Measurements from ENCODE around the gene PNPO.
A peak's percentile ranks its signal among the peaks of the same experiment; 100 is the strongest.
"Not testable (repeated sequence)": the region's sequence is repeated elsewhere in the genome, so short reads cannot be mapped to it uniquely, and the experiment has no call there.

Gene PNPO

GRCh38 chr17:47913050-47913449, 28.3 kb upstream of the PNPO start:
- H3K4me3 Mint-ChIP-seq, result no peak overlapping the region
- no peak overlapping the region for H3K27ac Mint-ChIP-seq
- no peaks in the 10 kb centered on the region for H3K9me3 Mint-ChIP-seq
- peaks cover 7% of the 10 kb centered on the region for H3K4me1 Mint-ChIP-seq
- no peak for ATAC-seq
- peaks cover 33% of the 10 kb centered on the region for H3K36me3 Mint-ChIP-seq
- H3K27me3 Mint-ChIP-seq, result no peaks in the 10 kb centered on the region

DNA sequence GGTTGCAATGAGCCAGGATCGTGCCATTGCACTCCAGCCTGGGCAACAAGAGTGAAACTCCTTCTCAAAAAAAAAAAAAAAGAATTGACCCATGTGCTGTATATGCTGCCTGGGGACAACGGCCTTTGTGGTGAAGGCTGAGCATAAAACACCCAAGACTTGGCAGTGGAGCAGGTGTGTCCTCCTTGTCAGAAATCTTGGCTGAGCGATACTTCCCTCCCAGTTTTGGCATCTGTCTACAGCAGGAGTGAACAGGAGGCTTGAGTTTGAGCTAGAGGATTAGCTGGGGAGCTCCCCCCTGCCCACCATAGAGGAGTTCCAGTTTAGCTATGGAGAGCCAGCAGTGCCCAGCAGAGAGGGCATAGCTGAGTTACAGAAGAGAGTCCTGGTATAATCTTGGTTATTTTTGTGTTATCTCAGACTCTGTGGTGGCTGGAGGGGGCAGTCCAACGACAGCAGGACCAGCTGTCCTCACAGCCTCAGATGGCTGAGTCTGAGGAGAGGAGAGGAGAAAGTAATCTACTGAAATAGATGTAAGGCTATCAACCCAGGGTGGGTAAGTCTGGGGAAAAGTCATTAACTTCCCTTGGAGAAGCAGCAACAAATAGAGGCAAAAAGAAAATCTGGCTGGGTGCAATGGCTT, 26.9 kb upstream of the PNPO start:
- no peak overlapping the region for H3K4me3 Mint-ChIP-seq
- peaks cover 6% of the 10 kb centered on the region for H3K4me1 Mint-ChIP-seq
- no peaks in the 10 kb centered on the region for H3K9me3 Mint-ChIP-seq
- peaks cover 35% of the 10 kb centered on the region for H3K36me3 Mint-ChIP-seq
- H3K27me3 Mint-ChIP-seq, result no peaks in the 10 kb centered on the region
- peak overlapping the region; percentile 68 for H3K27ac Mint-ChIP-seq
- no peak for ATAC-seq

DNA sequence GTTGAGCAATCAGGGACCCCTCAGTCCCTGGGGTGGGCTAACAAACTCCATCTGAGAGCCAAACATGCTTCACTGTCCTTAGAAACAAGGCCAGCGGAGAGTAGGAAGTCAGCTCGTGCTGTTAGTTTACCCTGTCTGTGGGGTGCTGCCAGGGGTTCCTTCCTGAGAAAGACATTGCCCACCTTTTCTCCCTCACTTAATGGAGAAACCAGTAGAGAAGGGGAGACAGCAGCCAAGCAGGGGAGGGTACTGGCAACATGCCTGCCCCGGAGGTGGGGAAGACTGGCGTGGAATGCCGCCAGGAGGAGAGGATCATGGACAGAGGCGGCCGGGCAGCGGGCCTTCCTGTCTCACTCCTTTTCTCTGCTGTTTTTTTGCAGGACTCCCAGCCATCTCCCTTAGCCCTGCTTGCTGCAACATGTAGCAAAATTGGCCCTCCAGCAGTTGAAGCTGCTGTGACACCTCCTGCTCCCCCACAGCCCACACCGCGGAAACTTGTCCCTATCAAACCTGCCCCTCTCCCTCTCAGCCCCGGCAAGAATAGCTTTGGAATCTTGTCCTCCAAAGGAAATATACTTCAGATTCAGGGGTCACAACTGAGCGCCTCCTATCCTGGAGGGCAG, 25.5 kb upstream of the PNPO start:
- ATAC-seq, result no peak
- no peaks in the 10 kb centered on the region for H3K9me3 Mint-ChIP-seq
- H3K4me1 Mint-ChIP-seq, result peaks cover 9% of the 10 kb centered on the region
- H3K4me3 Mint-ChIP-seq, result no peak overlapping the region
- peaks cover 42% of the 10 kb centered on the region for H3K36me3 Mint-ChIP-seq
- no peaks in the 10 kb centered on the region for H3K27me3 Mint-ChIP-seq
- H3K27ac Mint-ChIP-seq, result no peak overlapping the region

- H3K4me3 Mint-ChIP-seq, result no peak overlapping the region
- no peaks in the 10 kb centered on the region for H3K9me3 Mint-ChIP-seq
- H3K36me3 Mint-ChIP-seq, result peaks cover 46% of the 10 kb centered on the region
- H3K27ac Mint-ChIP-seq, result no peak overlapping the region
- no peaks in the 10 kb centered on the region for H3K27me3 Mint-ChIP-seq
- no peak for ATAC-seq
- peaks cover 12% of the 10 kb centered on the region for H3K4me1 Mint-ChIP-seq
Observed at GRCh38 chr17:47916489-47917208, 24.7 kb upstream of the PNPO start.

DNA sequence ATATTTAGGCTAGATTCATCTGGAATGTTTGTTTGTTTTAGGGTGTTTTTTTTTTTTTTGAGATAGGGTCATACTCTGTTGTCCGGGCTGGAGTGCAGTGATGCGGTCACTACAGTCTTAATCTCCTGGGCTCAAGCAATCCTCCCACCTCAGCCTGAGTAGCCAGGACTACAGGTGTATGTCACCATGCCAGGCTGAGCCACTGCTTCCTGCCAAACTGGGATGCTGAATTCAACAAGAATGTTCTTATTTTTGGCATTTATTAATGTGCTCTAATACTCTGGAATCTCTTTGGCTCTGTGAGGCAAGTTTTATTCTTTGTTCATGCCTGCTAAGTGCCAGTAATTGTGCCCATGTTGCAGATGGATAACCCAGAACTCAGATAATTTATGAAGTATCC, 23.8 kb upstream of the PNPO start:
- Mint-ChIP-seq H3K4me3 (no peak overlapping the region), H3K9me3 (no peaks in the 10 kb centered on the region), H3K27ac (no peak overlapping the region), H3K27me3 (no peaks in the 10 kb centered on the region), H3K4me1 (peaks cover 12% of the 10 kb centered on the region), H3K36me3 (peaks cover 40% of the 10 kb centered on the region)
- ATAC-seq, result no peak

DNA sequence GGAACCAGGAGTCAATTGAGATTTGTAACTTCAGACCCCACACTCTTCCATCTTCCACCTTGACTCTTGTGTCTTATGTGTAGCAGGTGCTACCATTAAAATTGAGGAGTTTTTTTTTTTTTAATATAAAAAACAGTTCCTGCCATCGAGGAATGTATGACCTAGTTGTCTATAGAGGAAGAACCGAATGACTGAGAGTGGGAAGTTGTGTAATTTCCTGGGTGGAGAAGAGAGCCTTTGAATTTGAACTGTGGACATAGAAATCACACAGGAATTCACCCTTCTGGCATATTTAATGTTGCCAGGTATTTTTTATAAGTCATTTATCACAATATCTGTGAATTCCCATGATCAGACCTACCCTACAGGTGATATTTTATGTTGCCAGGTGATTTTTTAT, 23.4 kb upstream of the PNPO start:
- Mint-ChIP-seq H3K27ac (no peak overlapping the region), H3K27me3 (no peaks in the 10 kb centered on the region), H3K9me3 (no peaks in the 10 kb centered on the region), H3K4me1 (peaks cover 12% of the 10 kb centered on the region), H3K4me3 (no peak overlapping the region), H3K36me3 (peaks cover 45% of the 10 kb centered on the region)
- ATAC-seq, result no peak

DNA sequence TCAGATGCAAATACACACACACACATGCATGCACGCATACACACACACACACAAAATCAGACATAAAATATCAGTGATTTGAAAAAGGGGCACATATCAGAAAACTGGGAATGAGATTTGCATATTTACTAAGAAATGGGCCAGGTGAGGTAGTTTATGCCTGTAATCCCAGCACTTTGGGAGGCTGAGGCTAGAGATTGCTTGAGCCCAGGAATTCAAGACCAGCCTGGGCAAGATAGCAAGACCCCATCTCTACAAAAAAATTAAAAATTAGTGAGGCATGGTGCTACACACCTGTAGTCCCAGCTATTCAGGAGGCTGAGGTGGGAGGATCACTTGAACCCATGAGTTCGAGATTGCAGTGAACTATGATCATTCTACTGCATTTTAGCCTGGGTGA, 22.4 kb upstream of the PNPO start:
- ATAC-seq, result no peak
- H3K36me3 Mint-ChIP-seq, result peaks cover 54% of the 10 kb centered on the region
- no peak overlapping the region for H3K27ac Mint-ChIP-seq
- H3K27me3 Mint-ChIP-seq, result no peaks in the 10 kb centered on the region
- peaks cover 12% of the 10 kb centered on the region for H3K4me1 Mint-ChIP-seq
- no peaks in the 10 kb centered on the region for H3K9me3 Mint-ChIP-seq
- H3K4me3 Mint-ChIP-seq, result no peak overlapping the region

GRCh38 chr17:47919889-47920288, 21.5 kb upstream of the PNPO start:
- H3K27ac Mint-ChIP-seq, result not testable (repeated sequence)
- H3K36me3 Mint-ChIP-seq, result peaks cover 54% of the 10 kb centered on the region

GRCh38 chr17:47924785-47925677, 16.3 kb upstream of the PNPO start:
- H3K4me3 Mint-ChIP-seq, result no peak overlapping the region
- no peaks in the 10 kb centered on the region for H3K9me3 Mint-ChIP-seq
- H3K4me1 Mint-ChIP-seq, result peaks cover 6% of the 10 kb centered on the region
- H3K36me3 Mint-ChIP-seq, result peaks cover 63% of the 10 kb centered on the region
- H3K27ac Mint-ChIP-seq, result no peak overlapping the region
- H3K27me3 Mint-ChIP-seq, result no peaks in the 10 kb centered on the region
- no peak for ATAC-seq

More at GRCh38 chr17:47919889-47920288, 21.5 kb upstream of the PNPO start:
- not testable (repeated sequence) for H3K4me1 Mint-ChIP-seq, H3K4me3 Mint-ChIP-seq, H3K27me3 Mint-ChIP-seq, ATAC-seq, H3K9me3 Mint-ChIP-seq

DNA sequence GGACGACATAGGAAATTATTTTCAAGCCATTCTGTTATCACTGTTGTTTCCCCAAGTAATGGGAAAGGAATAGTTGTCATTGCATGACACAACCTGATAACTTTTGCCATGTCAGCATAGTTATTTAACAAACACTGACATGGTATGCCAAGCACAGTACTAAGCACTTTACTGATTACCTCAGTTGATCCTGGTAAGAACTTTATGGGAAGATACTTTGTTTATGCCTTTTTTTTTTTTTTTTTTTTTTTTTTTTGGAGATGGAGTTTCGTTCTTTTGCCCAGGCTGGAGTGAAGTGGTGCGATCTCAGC, 15.7 kb upstream of the PNPO start:
- H3K4me1 Mint-ChIP-seq, result peaks cover 5% of the 10 kb centered on the region
- H3K27me3 Mint-ChIP-seq, result no peaks in the 10 kb centered on the region
- no peak for ATAC-seq
- H3K27ac Mint-ChIP-seq, result no peak overlapping the region
- no peaks in the 10 kb centered on the region for H3K9me3 Mint-ChIP-seq
- peaks cover 67% of the 10 kb centered on the region for H3K36me3 Mint-ChIP-seq
- H3K4me3 Mint-ChIP-seq, result no peak overlapping the region

GRCh38 chr17:47927821-47928400, 13.5 kb upstream of the PNPO start:
- Mint-ChIP-seq H3K27ac (no peak overlapping the region), H3K9me3 (no peaks in the 10 kb centered on the region), H3K36me3 (peaks cover 60% of the 10 kb centered on the region), H3K4me1 (no peaks in the 10 kb centered on the region), H3K27me3 (no peaks in the 10 kb centered on the region), H3K4me3 (no peak overlapping the region)
- no peak for ATAC-seq

DNA sequence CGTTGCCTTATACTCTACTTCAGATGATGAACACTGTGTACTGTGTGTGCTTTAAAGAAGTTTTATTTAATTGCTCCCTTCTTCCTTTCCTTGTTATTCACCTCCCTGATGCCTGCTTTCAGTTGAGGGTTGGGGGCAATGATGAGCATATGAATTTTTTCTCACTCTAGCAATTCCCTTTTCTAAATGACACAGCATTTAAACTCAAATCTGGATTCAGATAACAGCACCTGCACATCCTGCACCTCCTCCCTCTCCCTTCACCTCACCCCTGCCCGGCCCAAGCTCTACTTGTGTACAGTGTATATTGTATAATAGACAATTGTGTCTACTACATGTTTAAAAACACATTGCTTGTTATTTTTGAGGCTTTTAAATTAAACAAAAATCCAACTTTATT, 13.0 kb upstream of the PNPO start:
- Mint-ChIP-seq H3K4me3 (no peak overlapping the region), H3K27me3 (no peaks in the 10 kb centered on the region), H3K9me3 (no peaks in the 10 kb centered on the region), H3K27ac (no peak overlapping the region), H3K36me3 (peaks cover 54% of the 10 kb centered on the region), H3K4me1 (peaks cover 5% of the 10 kb centered on the region)
- ATAC-seq, result no peak

GRCh38 chr17:47929218-47930000, 12.0 kb upstream of the PNPO start:
- H3K36me3 Mint-ChIP-seq, result peaks cover 45% of the 10 kb centered on the region
- H3K27ac Mint-ChIP-seq, result no peak overlapping the region

GRCh38 chr17:47931848-47932247, 9.5 kb upstream of the PNPO start:
- Mint-ChIP-seq H3K27ac (no peak overlapping the region), H3K4me1 (peaks cover 9% of the 10 kb centered on the region), H3K9me3 (no peaks in the 10 kb centered on the region), H3K36me3 (peaks cover 30% of the 10 kb centered on the region), H3K27me3 (no peaks in the 10 kb centered on the region), H3K4me3 (no peak overlapping the region)
- ATAC-seq, result no peak

More at GRCh38 chr17:47929218-47930000, 12.0 kb upstream of the PNPO start:
- Mint-ChIP-seq H3K27me3 (no peaks in the 10 kb centered on the region), H3K9me3 (no peaks in the 10 kb centered on the region), H3K4me1 (peaks cover 6% of the 10 kb centered on the region), H3K4me3 (no peak overlapping the region)
- no peak for ATAC-seq
